Endothelial cell of umbilical vein (primary cell): Measurements from ENCODE around the gene CTU1. TPM values are rescaled to one million over a fixed set of nuclear protein-coding genes. Genes with fewer than 3 reads are reported as not detected.

Experiments used
- BruUV-seq: library from RNA; stranded (reverse); fragments of 400-500 nt; replicated peaks from 2 replicates; lab custom pipeline; 2021; lab: Mats Ljungman, UMichigan
- CTCF ChIA-PET: fragments of 300-600, 350-600 bp; sonication (Branson Sonifier 250); formaldehyde crosslinking; loops from one replicate; lab custom pipeline; 2021; ENCODE audit warnings: antibody characterized with exemption, inconsistent platforms; lab: Charles Lee
- POLR2A ChIA-PET: fragments of 300-600, 350-600 bp; sonication (Branson Sonifier 250); formaldehyde crosslinking; loops from one replicate; lab custom pipeline; 2021; ENCODE audit warnings: antibody characterized with exemption, inconsistent platforms; lab: Charles Lee
- DNase-seq: peaks from one replicate; pipeline ENCODE4 v3.0.0-alpha.2; 2011; ENCODE audit warnings: low read depth, low spot score
- FAIRE-seq: peaks from 2 replicates; lab custom pipeline; 2011; peaks lifted over from hg19 to GRCh38; lab: Jason Lieb, UNC
- H2AFZ ChIP-seq: 2 replicates; pipeline ENCODE4 v1.6.0; 2012; ENCODE audit warnings: low read depth, low read length, control low read depth, inconsistent platforms
- H3K27ac ChIP-seq: 2 replicates; pipeline ENCODE4 v1.5.1; 2011; ENCODE audit warnings: low read depth, mild to moderate bottlenecking, control low read depth, low read length, moderate library complexity; ENCODE audit not compliant: insufficient read depth
- H3K27me3 ChIP-seq, 2 experiments: 2 replicates each; pipeline versions ENCODE4 v1.6.0 to v1.6.1; 2011; ENCODE audit warnings: low read length in 2 of 2, mixed read lengths in 1 of 2; ENCODE audit not compliant: control insufficient read depth in 2 of 2, insufficient read depth in 2 of 2
- H3K36me3 ChIP-seq, 2 experiments: 2 replicates in 1 of 2; 3 replicates in 1 of 2; pipeline ENCODE4 v1.5.1; 2011; ENCODE audit warnings: low read length in 2 of 2, mild to moderate bottlenecking in 1 of 2, moderate library complexity in 1 of 2; ENCODE audit not compliant: control insufficient read depth in 2 of 2, insufficient read depth in 2 of 2; ENCODE audit errors: extremely low read depth in 1 of 2
- H3K4me1 ChIP-seq: 3 replicates; pipeline ENCODE4 v1.5.1; 2011; ENCODE audit warnings: mild to moderate bottlenecking, low read length; ENCODE audit not compliant: control insufficient read depth, insufficient read depth; ENCODE audit errors: extremely low read depth
- H3K4me2 ChIP-seq: 2 replicates; pipeline ENCODE4 v1.6.1; 2011; ENCODE audit warnings: low read length, control low read depth, mixed read lengths; ENCODE audit not compliant: insufficient read depth
- H3K4me3 ChIP-seq, 3 experiments: fragments of 200-600 bp in 1 of 3; sonication (generic), shearing (Covaris generic) in 1 of 3; replicated peaks in 1 of 3; 2 replicates each; pipeline ENCODE4 v1.5.1; 2011 to 2016; ENCODE audit warnings: control low read depth in 3 of 3, low read length in 3 of 3, mild to moderate bottlenecking in 2 of 3, inconsistent platforms in 1 of 3, low read depth in 1 of 3, moderate library complexity in 1 of 3; ENCODE audit not compliant: insufficient read depth in 1 of 3
- H3K79me2 ChIP-seq: 2 replicates; pipeline ENCODE4 v1.6.0; 2012; ENCODE audit warnings: low read length, inconsistent platforms; ENCODE audit not compliant: control insufficient read depth, insufficient read depth
- H3K9ac ChIP-seq: replicated peaks from 2 replicates; pipeline ENCODE3; 2011; ENCODE audit warnings: low read length, control low read depth; ENCODE audit not compliant: insufficient read depth; ENCODE audit errors: extremely low read depth
- H3K9me1 ChIP-seq: replicated peaks from 3 replicates; pipeline ENCODE4 v1.6.0; 2011; ENCODE audit warnings: mild to moderate bottlenecking, low read length; ENCODE audit not compliant: control insufficient read depth, insufficient read depth; ENCODE audit errors: extremely low read depth
- H3K9me3 ChIP-seq: replicated peaks from 2 replicates; pipeline ENCODE4 v1.5.1; 2012; ENCODE audit warnings: low read length, inconsistent platforms; ENCODE audit not compliant: control insufficient read depth, insufficient read depth
- H4K20me1 ChIP-seq: replicated peaks from 2 replicates; pipeline ENCODE3; 2011; ENCODE audit warnings: mild to moderate bottlenecking, low read length; ENCODE audit not compliant: control insufficient read depth, insufficient read depth; ENCODE audit errors: extremely low read depth
- EZH2 ChIP-seq: IDR thresholded peaks from 2 replicates; pipeline ENCODE4 v1.6.1; 2012; ENCODE audit warnings: borderline replicate concordance, low read depth, mild to moderate bottlenecking, moderate library complexity, low read length, inconsistent platforms; ENCODE audit not compliant: severe bottlenecking
- FOS ChIP-seq: IDR thresholded peaks from 2 replicates; pipeline ENCODE4 v1.6.1; 2011; ENCODE audit warnings: mild to moderate bottlenecking, low read length, moderate library complexity, borderline replicate concordance; ENCODE audit not compliant: insufficient read depth
- GATA2 ChIP-seq: IDR thresholded peaks from 2 replicates; pipeline ENCODE4 v1.7.0; 2011; ENCODE audit warnings: low read depth, mild to moderate bottlenecking, moderate library complexity, mixed read lengths, low read length; ENCODE audit not compliant: insufficient read length, insufficient read depth
- JUN ChIP-seq: IDR thresholded peaks from 2 replicates; pipeline ENCODE4 v1.6.1; 2011; ENCODE audit warnings: borderline replicate concordance, low read depth; ENCODE audit not compliant: insufficient read length, insufficient read depth
- MYC ChIP-seq: IDR thresholded peaks from one replicate; pipeline ENCODE4 v1.6.1; 2011; ENCODE audit warnings: mild to moderate bottlenecking, low read depth, low read length
- POLR2A ChIP-seq: IDR thresholded peaks from 2 replicates; pipeline ENCODE4 v1.6.1; 2012; ENCODE audit warnings: low read depth, mild to moderate bottlenecking, control low read depth, low read length
- POLR2AphosphoS5 ChIP-seq: IDR thresholded peaks from 2 replicates; pipeline ENCODE4 v1.6.1; 2012; ENCODE audit warnings: low read depth, mild to moderate bottlenecking, control low read depth, low read length, moderate library complexity; ENCODE audit not compliant: insufficient read depth
- dilution Hi-C: fragments of 300-500 bp; cut with MboI; formaldehyde crosslinking; loops from one replicate; pipeline ENCODE4 v1.15.0; 2019; ENCODE audit warnings: low sequenced_read_pairs; ENCODE audit not compliant: extremely low pct_ligation_motif_present
- intact Hi-C: fragments of 100-400 bp; cut with micrococcal nuclease; formaldehyde crosslinking; loops from one replicate; pipeline ENCODE4 v1.10.0; 2022
- polyA plus RNA-seq, 4 experiments: library from polyadenylated mRNA; depleted of rRNA in 3 of 4; stranded (reverse) in 3 of 4; unstranded in 1 of 4; fragments of >200 nt; gene quantifications; 2 replicates each; pipeline versions ENCODE4 v1.2.1 to v1.2.3, GENCODE V29; 2011 to 2012; ENCODE audit warnings: missing spikeins in 1 of 4
- total RNA-seq: library from RNA; stranded (reverse); gene quantifications from 2 replicates; pipeline ENCODE4 v1.2.3, GENCODE V29; 2021
- TF ChIP-seq, protein P1 (sequence below): IDR thresholded peaks from 2 replicates; pipeline ENCODE4 v1.6.1; 2011; ENCODE audit not compliant: insufficient read depth, insufficient read length
- TF ChIP-seq, protein P2 (sequence below), 2 donors: IDR thresholded peaks; 1 replicate in 1 of 2; 2 replicates in 1 of 2; pipeline ENCODE4 v1.5.1; 2011; ENCODE audit warnings: low read length in 2 of 2, mild to moderate bottlenecking in 2 of 2, moderate library complexity in 2 of 2, control low read depth in 1 of 2, inconsistent platforms in 1 of 2, low read depth in 1 of 2; ENCODE audit not compliant: insufficient read depth in 1 of 2; ENCODE audit errors: extremely low read depth in 1 of 2

CTU1 gene
- total and polyA plus RNA-seq, 2 donors (not counting 3 experiments of a cell fraction or from before 2014, with no cell fraction given), result 6.1 to 8.7 TPM

DNA sequence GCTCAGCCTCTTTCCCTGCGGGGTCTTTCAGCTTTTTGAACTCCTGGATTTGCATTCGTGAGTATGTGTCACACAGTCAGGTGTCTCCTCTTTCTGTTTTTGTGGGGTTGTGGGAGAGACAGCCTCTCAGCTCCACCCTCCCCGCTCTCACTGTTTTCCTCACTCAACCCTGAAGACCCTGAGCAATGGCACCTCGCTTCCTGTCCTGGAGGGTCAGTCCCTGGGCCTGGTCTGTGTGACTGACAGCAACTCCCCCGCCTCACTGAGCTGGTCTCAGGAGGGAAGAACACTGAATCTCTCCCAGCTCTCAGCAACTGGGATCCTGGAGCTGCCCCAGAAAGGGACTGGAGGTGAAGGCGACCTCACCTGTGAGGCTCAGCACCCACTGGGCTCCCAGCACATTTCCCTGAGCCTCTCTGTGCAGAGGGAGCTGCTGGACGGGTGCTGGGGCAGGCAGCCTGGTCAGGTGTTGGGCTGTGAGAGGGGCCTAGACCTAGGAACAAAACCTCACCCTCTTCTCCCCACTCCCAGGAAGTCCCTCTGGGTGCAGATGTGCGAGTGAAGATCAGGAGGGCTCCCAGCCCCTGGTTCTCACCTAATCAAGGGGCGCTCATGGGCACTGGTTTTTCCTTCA lies 29.7 kb upstream of the CTU1 start:
- dilution Hi-C loops (no loop called here), intact Hi-C loops (no loop called here)
- BruUV-seq, result no TSS peak
- Histone ChIP-seq H3K4me1 (no peaks in the 10 kb centered on the region), H3K9me3 (no peaks in the 10 kb centered on the region), H3K9ac (no peak overlapping the region), H3K27me3 (peaks cover 0 to 5% of the 10 kb centered on the region in 2 experiments), H3K9me1 (no peaks in the 10 kb centered on the region), H3K36me3 (no peaks in the 10 kb centered on the region), H4K20me1 (no peaks in the 10 kb centered on the region), H2AFZ (no peak overlapping the region), H3K4me2 (no peak overlapping the region), H3K79me2 (no peaks in the 10 kb centered on the region), H3K27ac (no peak overlapping the region), H3K4me3 (no peak overlapping the region)
- FAIRE-seq (no peak), DNase-seq (no peak)
- CTCF ChIA-PET, result no interaction called here
- POLR2A ChIA-PET, result no interaction called here
- TF ChIP-seq FOS (no peak), MYC (no peak), POLR2AphosphoS5 (no peak), POLR2A (no peak), EZH2 (no peak), GATA2 (no peak), JUN (no peak)
- TF ChIP-seq, protein P1, sequence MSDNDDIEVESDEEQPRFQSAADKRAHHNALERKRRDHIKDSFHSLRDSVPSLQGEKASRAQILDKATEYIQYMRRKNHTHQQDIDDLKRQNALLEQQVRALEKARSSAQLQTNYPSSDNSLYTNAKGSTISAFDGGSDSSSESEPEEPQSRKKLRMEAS, result no peak
- TF ChIP-seq, protein P2, sequence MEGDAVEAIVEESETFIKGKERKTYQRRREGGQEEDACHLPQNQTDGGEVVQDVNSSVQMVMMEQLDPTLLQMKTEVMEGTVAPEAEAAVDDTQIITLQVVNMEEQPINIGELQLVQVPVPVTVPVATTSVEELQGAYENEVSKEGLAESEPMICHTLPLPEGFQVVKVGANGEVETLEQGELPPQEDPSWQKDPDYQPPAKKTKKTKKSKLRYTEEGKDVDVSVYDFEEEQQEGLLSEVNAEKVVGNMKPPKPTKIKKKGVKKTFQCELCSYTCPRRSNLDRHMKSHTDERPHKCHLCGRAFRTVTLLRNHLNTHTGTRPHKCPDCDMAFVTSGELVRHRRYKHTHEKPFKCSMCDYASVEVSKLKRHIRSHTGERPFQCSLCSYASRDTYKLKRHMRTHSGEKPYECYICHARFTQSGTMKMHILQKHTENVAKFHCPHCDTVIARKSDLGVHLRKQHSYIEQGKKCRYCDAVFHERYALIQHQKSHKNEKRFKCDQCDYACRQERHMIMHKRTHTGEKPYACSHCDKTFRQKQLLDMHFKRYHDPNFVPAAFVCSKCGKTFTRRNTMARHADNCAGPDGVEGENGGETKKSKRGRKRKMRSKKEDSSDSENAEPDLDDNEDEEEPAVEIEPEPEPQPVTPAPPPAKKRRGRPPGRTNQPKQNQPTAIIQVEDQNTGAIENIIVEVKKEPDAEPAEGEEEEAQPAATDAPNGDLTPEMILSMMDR (IDR thresholded peaks at IDR 0.05; ENCODE audit: extremely low read depth in 1 of 2, insufficient read depth in 1 of 2, low read depth in 1 of 2, low read length in 2 of 2), result no peak
